Breast epithelium (tissue), 3 donors: ENCODE results near the gene SCGB1D4.

Experiments used
- POLR2A ChIP-seq: fragments of 450-650 bp; IDR thresholded peaks from one replicate; pipeline ENCODE4 v1.6.1; 2016; ENCODE audit warnings: antibody characterized with exemption, mild to moderate bottlenecking, moderate library complexity
- POLR2AphosphoS5 ChIP-seq, 3 donors: sonication (generic); formaldehyde crosslinking; IDR thresholded peaks; one replicate each; pipeline ENCODE4 v1.6.1; 2017; ENCODE audit warnings: antibody characterized with exemption in 3 of 3

DNA sequence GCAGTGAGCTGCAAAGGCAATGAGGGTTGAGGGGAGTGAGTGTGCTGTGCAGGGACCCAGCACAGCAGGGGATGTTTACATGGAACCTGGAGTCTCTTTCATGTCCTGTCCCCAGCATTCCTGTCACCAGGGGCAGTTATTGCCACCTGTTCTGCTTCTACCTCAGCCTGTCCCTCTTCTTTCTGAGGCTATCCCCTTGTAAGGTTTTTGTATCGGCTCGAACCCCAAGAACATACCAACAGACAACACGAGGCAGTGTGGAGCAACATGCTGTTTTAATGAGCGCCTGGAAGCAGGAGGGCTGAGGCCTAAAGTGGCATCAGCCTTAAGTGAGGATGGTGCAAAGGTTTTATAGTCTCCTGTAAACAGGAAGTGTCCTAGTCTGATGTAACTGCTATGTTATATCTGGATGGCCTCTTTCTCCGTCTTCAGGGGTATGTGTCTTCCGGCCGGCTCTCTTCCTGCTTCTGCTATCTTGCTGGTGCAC, 25.0 kb downstream of the SCGB1D4 start:
- TF ChIP-seq POLR2A (no peak), POLR2AphosphoS5 (IDR thresholded peaks at IDR 0.05) (no peak)
